Smooth muscle cell (in vitro differentiated cells): ENCODE measurements around the gene DNAH2. TPM values are rescaled to one million over a fixed set of nuclear protein-coding genes. Genes with fewer than 3 reads are reported as not detected.

Source experiments
- DNase-seq: peaks from one replicate; lab custom pipeline; 2025; ENCODE audit not compliant: unreplicated experiment; lab: John Stamatoyannopoulos, UW
- H2AFZ ChIP-seq: fragments of 200-600 bp; sonication (generic); 2 replicates; pipeline ENCODE4 v1.6.0; 2016; ENCODE audit warnings: antibody characterized with exemption, low read depth, mild to moderate bottlenecking
- H3F3A ChIP-seq: fragments of 200-600 bp; sonication (generic); 2 replicates; pipeline ENCODE4 v1.6.0; 2017; ENCODE audit warnings: antibody characterized with exemption, low read depth
- H3K27ac ChIP-seq: fragments of 200-600 bp; sonication (generic); 2 replicates; pipeline ENCODE4 v1.5.1; 2016; ENCODE audit warnings: low read depth, mild to moderate bottlenecking
- H3K27me3 ChIP-seq: fragments of 200-600 bp; sonication (generic); 2 replicates; pipeline ENCODE4 v1.6.1; 2016; ENCODE audit warnings: low read depth, mild to moderate bottlenecking
- H3K36me3 ChIP-seq: fragments of 200-600 bp; sonication (generic); 2 replicates; pipeline ENCODE4 v1.5.1; 2016; ENCODE audit warnings: low read depth
- H3K4me1 ChIP-seq: fragments of 200-600 bp; sonication (generic); 2 replicates; pipeline ENCODE4 v1.5.1; 2016; ENCODE audit warnings: low read depth
- H3K4me2 ChIP-seq: fragments of 200-600 bp; sonication (generic); 2 replicates; pipeline ENCODE4 v1.6.0; 2016; ENCODE audit warnings: mild to moderate bottlenecking
- H3K4me3 ChIP-seq: fragments of 200-600 bp; sonication (generic); 2 replicates; pipeline ENCODE4 v1.5.1; 2016; ENCODE audit warnings: mild to moderate bottlenecking
- H3K79me2 ChIP-seq: fragments of 200-600 bp; sonication (generic); 2 replicates; pipeline ENCODE4 v1.6.0; 2016; ENCODE audit warnings: low read depth, mild to moderate bottlenecking
- H3K9ac ChIP-seq: fragments of 200-600 bp; sonication (generic); 2 replicates; pipeline ENCODE4 v1.6.0; 2016; ENCODE audit warnings: low read depth
- H3K9me3 ChIP-seq: fragments of 200-600 bp; sonication (generic); replicated peaks from 2 replicates; pipeline ENCODE4 v1.5.1; 2016; ENCODE audit warnings: low read depth
- H4K20me1 ChIP-seq: fragments of 200-600 bp; sonication (generic); 2 replicates; pipeline ENCODE4 v1.6.0; 2016; ENCODE audit warnings: low read depth
- CTCF ChIP-seq: fragments of 200-600 bp; sonication (generic); IDR thresholded peaks from 2 replicates; pipeline ENCODE4 v1.5.1; 2017; ENCODE audit warnings: borderline replicate concordance, mild to moderate bottlenecking, antibody characterized with exemption; ENCODE audit not compliant: insufficient read depth, poor library complexity, severe bottlenecking
- WGBS: methylation state at CpG from one replicate; pipeline ENCODE4 v1.1.7; 2016; ENCODE audit warnings: low lambda C conversion rate; 5-methylcytosine and 5-hydroxymethylcytosine counted together
- polyA plus RNA-seq: library from polyadenylated mRNA; unstranded; fragments of >200 nt; fragmentation: Nextera tagmentation; extraction: Ambion mirVana; gene quantifications from 2 replicates; pipeline ENCODE4 v1.2.1, GENCODE V29; 2016
- total RNA-seq: library from RNA; depleted of rRNA; stranded (reverse); fragments of >200 nt; gene quantifications from 2 replicates; pipeline ENCODE4 v1.2.3, GENCODE V29; 2014

The DNAH2 gene
- total and polyA plus RNA-seq, 2 experiments from 2014 or later, result not detected

GRCh38 chr17:7833011-7833794 is 115.7 kb downstream of the DNAH2 start:
- no peaks in the 10 kb centered on the region for H3K9me3 ChIP-seq
- H2AFZ ChIP-seq, result peak overlapping the region; percentile 93
- no peak for TF ChIP-seq CTCF
- no peaks in the 10 kb centered on the region for H3K36me3 ChIP-seq
- DNase-seq, result no peak
- H3F3A ChIP-seq, result peaks cover 14% of the 10 kb centered on the region
- H4K20me1 ChIP-seq, result no peaks in the 10 kb centered on the region
- H3K27me3 ChIP-seq, result no peaks in the 10 kb centered on the region
- H3K9ac ChIP-seq, result no peak overlapping the region
- H3K4me3 ChIP-seq, result peak overlapping the region; percentile 76
- H3K27ac ChIP-seq, result no peak overlapping the region
- H3K79me2 ChIP-seq, result no peaks in the 10 kb centered on the region
- H3K4me1 ChIP-seq, result peaks cover 12% of the 10 kb centered on the region
- WGBS, result 66% methylated on average over 19 of the region's 19 CpGs
- H3K4me2 ChIP-seq, result peak overlapping the region; percentile 90

- TF ChIP-seq CTCF, result no peak
- peak within 1 kb of the TSS; percentile 90 for H3K4me2 ChIP-seq
- H3K79me2 ChIP-seq, result peaks cover 3% of the 10 kb centered on the region
- WGBS, result 2% methylated on average over 40 of the region's 49 CpGs
- no peaks in the 10 kb centered on the region for H3K27me3 ChIP-seq
- no peaks in the 10 kb centered on the region for H3K9me3 ChIP-seq
- H4K20me1 ChIP-seq, result peaks cover 3% of the 10 kb centered on the region
- peak within 1 kb of the TSS; percentile 93 for H2AFZ ChIP-seq
- peaks cover 17% of the 10 kb centered on the region for H3F3A ChIP-seq
- H3K36me3 ChIP-seq, result no peaks in the 10 kb centered on the region
- H3K4me3 ChIP-seq, result peak within 1 kb of the TSS; percentile 76
- H3K4me1 ChIP-seq, result peaks cover 15% of the 10 kb centered on the region
- peak; percentile 98 for DNase-seq
- peak within 1 kb of the TSS; percentile 100 for H3K27ac ChIP-seq
- H3K9ac ChIP-seq, result peak within 1 kb of the TSS; percentile 99
Observed at GRCh38 chr17:7833795-7834541, 116.4 kb downstream of the DNAH2 start, which contains the start of gene KDM6B. Gene KDM6B, plus strand, starts transcription at chr17:7834217. Its CDS starts 11,338 bp downstream, at chr17:7845555.

GRCh38 chr17:7834542-7834956 is 117.0 kb downstream of the DNAH2 start:
- H3K4me2 ChIP-seq, result peak overlapping the region; percentile 90
- H3K79me2 ChIP-seq, result peaks cover 9% of the 10 kb centered on the region
- DNase-seq, result no peak
- peak overlapping the region; percentile 99 for H3K9ac ChIP-seq
- peak overlapping the region; percentile 100 for H3K27ac ChIP-seq
- TF ChIP-seq CTCF, result no peak
- peaks cover 15% of the 10 kb centered on the region for H3K4me1 ChIP-seq
- peaks cover 9% of the 10 kb centered on the region for H4K20me1 ChIP-seq
- no peaks in the 10 kb centered on the region for H3K9me3 ChIP-seq
- no peaks in the 10 kb centered on the region for H3K36me3 ChIP-seq
- H3F3A ChIP-seq, result peaks cover 22% of the 10 kb centered on the region
- no peaks in the 10 kb centered on the region for H3K27me3 ChIP-seq
- peak overlapping the region; percentile 76 for H3K4me3 ChIP-seq
- peak overlapping the region; percentile 93 for H2AFZ ChIP-seq
- WGBS, result 2% methylated on average over 10 of the region's 20 CpGs
